Left lobe of liver (tissue), 2 donors: ENCODE results near the gene ELOVL4. TPM values are rescaled to one million over a fixed set of nuclear protein-coding genes. Genes with fewer than 3 reads are reported as not detected.
A peak's percentile ranks its signal among the peaks of the same experiment; 100 is the strongest.

Experiments
- ATAC-seq: fragments of 200-7000 bp; cut with Tn5 transposase; one replicate; pipeline ENCODE4 v1.9.1; 2020; ENCODE audit warnings: mild to moderate bottlenecking, moderate library complexity
- DNase-seq: peaks from one replicate; pipeline ENCODE4 v3.0.0-alpha.2; 2020; ENCODE audit warnings: low spot score
- total RNA-seq: library from RNA; stranded (reverse); gene quantifications from one replicate; pipeline ENCODE4 v1.2.1, GENCODE V29; 2021
- donor health status: DM: no; HTN: no; CAD: no; lungs with moderate emphysema.
- donor health status: DM: no; HTN: yes; CAD: no.

The ELOVL4 gene
- total RNA-seq = not detected

DNA sequence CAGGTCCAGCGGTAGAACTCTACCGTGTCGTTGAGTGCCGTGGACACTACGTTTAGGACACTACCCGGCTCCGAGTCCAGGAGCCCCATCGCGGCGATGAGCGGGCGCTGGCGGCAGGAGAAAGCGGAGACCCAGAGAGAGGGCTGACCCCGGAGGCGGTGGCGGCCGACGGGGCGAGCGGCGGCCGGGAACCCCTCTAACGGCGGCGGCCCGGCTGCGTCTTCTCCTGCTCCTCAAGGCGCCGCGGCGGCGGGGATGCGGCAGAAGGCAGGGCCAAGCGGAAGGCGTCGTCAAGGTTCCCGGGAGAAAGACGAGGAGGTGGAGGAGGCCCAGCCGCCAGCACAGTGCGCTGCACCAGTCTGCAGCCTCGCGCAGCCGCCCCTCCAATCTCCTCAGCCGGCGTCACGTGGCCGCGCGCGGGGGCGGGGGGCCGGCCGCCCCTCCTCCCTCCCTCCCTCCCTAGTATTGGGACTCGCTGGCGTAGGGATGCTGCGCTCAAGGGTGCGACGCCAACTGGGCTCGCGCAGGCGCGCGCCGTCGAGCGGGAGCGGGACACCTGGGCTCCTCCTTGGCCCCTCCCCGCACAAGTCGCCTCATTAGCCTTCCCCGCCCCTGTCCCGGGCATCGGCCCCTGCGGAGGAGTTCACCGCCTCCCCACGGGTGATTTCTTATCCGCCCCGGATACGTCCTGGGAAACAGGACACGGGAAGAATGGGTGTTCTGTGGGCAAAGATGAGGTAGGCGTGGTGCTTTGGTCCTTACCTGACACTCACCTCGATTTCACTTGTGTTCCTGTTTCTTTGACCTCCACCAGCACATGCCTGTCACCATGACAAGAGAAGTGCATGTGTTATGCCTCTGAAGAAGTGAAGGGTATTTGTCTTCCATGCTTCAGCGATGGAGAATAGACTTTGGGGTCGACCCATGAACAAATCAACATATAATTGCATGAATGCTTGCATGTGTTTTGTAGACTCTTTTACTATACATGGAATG, at the start of gene ELOVL4:
Gene ELOVL4 (minus strand): TSS at position 363 of the 996 bp plus-strand sequence. CDS start 274 bp downstream, at position 89.
- no peak for DNase-seq
- ATAC-seq = peak; percentile 51

GRCh38 chr6:79993911-79994309, 46.6 kb upstream of the ELOVL4 start:
- ATAC-seq = no peak
- no peak for DNase-seq

DNA sequence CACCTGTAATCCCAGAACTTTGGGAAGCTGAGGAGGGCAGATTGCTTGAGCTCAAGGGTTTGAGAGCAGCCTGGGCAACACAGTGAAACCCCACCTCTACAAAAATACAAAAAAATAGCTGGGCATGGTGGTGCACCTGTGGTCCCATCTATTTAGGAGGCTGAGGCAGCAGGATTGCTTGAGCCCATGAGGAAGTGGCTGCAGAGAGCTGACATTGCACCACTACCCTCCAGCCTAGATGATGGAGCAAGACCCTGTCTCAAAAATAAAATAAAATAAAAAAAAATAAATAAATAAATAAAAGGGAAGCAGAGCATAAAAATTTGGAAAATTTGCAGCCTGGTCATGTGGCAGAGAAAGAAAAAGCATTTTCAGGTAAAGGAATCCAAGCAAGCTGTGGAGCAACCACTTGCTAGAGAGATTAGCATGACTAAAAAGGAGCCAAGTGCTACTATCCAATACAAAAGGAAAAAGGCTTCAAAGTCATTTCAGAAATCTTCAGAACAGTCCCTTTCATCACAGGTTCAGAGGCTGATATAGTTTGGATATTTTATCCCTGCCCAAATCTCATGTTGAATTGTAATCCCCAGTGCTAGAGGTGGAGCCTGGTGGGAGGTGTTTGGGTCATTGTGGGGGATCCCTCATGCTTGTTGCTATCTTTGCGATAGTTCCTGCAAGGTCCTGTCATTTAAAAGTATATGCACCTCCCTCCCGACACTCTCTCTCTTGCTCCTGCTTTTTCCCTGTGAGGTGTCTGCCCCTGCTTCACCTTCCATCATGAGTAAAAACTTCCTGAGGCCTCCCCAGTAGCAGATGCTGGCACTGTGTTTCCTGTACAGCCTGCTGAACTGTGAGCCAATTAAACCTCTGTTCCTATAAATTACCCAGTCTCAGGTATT, 45.9 kb upstream of the ELOVL4 start:
- ATAC-seq (no peak), DNase-seq (no peak)

DNA sequence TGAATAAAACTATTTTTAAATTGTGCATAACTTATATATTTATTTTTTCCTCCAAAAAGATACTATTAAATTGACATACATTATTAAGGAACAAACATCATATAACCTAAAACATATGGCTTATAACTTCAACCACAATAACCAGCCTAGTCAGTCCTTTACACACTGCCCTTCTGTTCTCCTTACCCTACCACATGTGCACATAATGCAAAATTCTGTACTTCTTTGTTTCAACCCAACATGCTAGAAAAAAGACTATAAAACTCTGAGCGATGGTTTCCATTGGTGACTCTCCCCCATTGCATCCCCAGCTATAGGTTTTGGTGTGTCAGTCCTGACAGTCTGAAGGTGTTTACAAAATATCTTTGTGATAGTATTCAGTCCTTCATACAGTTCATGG, 42.3 kb upstream of the ELOVL4 start:
- DNase-seq (no peak), ATAC-seq (no peak)

DNA sequence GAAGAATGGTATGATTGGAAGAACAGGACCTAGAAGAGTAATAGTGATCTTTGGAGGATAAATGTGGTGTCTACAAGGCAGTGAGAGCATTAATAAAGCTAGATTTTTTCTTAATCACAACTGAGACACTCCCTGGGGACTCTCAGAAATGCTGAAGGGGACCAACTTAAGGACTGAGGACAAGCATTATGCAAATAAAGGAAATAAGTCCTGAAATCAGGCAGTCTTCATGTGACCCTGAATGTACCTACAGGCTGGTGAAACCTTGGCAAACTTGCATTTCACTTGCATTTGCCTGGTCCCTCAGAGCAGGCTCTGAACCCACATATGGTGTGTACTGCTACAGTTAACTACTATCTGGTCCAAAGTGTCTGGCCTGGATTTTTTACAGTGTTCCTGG, 37.8 kb upstream of the ELOVL4 start:
- ATAC-seq = no peak
- DNase-seq = no peak

DNA sequence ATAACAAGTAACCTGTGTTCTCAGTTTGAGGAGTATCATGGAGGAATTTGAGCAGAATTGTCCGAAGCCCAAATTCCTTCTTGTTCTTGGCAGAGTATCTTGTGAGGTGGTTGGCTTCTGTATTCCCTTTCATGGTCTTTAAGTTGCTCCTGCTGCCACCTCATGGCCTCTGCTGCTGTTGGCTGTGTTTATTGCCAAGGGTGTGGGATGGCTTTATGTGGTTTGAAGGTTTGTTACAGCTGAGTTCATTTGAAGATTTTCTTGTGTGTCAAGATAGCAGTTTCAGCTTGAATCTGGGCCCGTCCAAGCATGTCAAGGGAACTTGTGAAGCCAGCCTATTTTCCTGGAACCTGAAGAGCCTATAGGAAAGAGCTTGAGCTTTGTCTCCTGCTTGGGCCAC, 36.9 kb upstream of the ELOVL4 start:
- DNase-seq (no peak), ATAC-seq (peak; percentile 70)

DNA sequence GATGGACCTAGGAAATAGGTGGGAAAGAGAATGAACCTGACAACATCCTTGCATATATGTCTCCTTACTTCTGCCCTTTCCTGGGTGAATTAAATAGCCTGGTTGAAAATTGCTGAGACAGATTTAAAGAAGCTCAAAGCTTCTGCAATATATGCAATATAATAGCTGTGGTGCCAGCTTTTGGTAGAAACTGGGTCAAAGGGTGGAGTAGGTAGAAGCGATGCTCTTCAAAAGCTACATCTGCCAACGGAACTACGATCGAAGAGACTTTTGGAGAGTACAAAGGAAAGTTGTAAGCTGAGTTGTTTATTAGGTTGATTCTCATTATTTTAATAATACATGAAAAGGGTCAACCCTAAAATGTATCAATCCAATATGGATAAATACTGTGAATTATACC, 34.3 kb upstream of the ELOVL4 start:
- no peak for ATAC-seq

DNA sequence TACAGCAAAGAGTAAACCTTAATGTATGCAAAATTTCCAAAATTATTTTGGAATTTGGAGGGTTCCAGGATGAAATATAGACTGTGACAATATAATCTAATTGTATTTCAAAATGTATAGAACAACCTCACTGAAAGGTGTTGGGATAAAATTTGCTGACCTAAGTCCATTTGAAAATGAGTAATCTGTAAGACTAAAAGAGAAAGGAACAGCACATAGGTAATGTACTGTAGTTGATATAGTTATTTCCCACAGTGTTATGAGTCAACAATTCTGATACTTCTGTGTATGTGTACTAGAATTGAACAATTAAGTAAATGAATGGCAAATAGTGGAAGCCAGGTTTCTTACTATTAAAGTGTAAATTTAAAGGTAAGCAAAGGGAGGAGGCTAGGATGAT, 23.8 kb upstream of the ELOVL4 start:
- no peak for ATAC-seq
- DNase-seq = no peak

More for the DNA sequence above, 34.3 kb upstream of the ELOVL4 start:
- DNase-seq = no peak

- DNase-seq = no peak
Measured at GRCh38 chr6:79969784-79970183, 22.4 kb upstream of the ELOVL4 start.

GRCh38 chr6:79967178-79967577, 19.8 kb upstream of the ELOVL4 start:
- DNase-seq (no peak), ATAC-seq (no peak)

More at GRCh38 chr6:79969784-79970183, 22.4 kb upstream of the ELOVL4 start:
- ATAC-seq = no peak

- DNase-seq (no peak), ATAC-seq (no peak)
Measured at GRCh38 chr6:79964607-79965081, 17.3 kb upstream of the ELOVL4 start.

DNA sequence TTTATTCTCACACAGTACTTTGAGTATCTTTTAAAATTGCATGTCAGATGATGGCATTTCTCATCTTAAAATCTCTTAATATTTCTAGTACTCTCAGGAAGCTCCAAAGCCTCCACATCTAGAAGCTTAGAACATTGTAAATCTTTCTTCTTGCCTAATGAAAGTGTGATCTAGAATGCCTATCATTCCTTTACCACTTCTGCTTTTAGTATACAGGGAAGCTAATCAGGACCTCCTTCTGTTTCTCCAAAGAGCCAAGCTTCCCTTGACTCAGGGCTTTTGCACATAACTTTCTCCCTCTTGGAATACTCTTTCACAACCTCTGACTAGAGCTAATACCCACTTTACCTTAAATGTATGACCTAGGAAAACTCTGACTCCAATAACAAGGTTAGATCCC, 7.5 kb upstream of the ELOVL4 start:
- DNase-seq = no peak
- ATAC-seq = no peak

GRCh38 chr6:79949233-79949632, 1.9 kb upstream of the ELOVL4 start:
- DNase-seq (no peak), ATAC-seq (peak; percentile 87)

- no peak for DNase-seq
- peak; percentile 34 for ATAC-seq
Measured at GRCh38 chr6:79946272-79947190, 822 bp downstream of the ELOVL4 start.

- DNase-seq (no peak), ATAC-seq (no peak)
Measured at GRCh38 chr6:79943133-79943532, 4.2 kb downstream of the ELOVL4 start.

DNA sequence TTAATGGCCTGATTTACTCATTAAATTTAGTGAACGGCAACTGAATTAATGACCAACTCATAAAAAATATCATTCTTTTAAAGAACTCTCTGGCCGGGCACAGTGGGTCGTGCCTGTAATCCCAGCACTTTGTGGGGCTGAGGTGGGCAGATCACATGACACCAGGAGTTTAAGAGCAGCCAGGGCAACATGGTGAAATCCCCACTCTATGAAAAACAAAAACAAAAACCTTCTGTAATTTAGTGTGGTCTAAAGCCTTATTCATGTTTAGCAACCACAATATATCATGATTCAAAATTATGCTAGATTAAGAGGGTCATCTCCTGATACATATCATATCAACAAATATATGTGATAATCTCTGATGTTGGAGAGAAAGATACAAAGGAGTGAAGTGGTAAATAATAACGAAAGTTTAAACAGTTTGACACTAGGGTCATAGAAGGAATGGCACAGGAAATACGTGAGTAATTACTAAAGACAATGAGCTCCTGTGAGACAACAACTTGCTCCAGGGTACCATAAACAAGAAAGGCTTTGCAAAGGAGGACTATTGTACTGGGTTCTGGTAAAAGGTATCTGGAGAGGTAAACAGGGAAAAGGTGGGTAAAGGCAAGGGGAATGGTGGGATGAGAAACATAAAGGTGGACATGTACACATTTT, 5.7 kb downstream of the ELOVL4 start:
- DNase-seq (no peak), ATAC-seq (no peak)

- ATAC-seq (no peak), DNase-seq (no peak)
Measured at GRCh38 chr6:79928478-79928998, 18.8 kb downstream of the ELOVL4 start.

DNA sequence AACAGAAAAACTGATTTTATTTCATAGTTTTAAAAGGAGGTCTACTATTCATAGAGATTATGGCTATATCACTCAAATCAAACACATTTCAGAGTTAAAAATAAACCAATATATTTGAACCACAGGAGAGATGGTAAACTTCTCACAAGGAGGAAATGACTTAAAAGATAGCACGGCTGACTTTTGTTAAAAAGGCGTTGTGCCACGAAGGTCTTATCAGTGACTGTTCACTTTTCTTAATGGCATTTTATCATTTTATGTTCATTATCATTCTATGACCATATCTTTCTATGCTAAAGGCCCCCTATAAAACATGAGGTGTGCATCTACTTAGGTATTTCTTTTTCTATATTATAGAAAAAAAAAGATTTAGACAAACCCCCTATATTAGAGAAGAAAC, 19.6 kb downstream of the ELOVL4 start:
- no peak for ATAC-seq
- no peak for DNase-seq

DNA sequence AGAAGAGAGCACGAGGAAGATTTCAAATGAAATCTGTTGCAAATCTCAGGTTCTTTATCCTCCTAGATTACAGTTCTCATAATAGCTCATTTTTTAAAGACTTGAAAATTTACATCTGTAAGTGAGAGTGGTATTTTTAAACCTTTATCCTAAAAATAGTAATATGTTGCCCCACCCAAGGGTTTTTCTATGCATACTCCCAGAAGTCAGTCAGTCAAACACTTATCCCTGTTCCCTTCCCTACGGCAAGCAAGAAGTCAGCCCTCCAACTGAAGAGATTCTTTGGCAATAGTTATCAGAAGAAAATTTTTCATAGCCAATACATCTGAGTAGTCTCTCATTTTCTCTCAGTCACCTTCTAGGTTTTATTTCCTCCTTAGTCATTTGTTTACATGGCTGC, 24.1 kb downstream of the ELOVL4 start:
- ATAC-seq (no peak), DNase-seq (no peak)

DNA sequence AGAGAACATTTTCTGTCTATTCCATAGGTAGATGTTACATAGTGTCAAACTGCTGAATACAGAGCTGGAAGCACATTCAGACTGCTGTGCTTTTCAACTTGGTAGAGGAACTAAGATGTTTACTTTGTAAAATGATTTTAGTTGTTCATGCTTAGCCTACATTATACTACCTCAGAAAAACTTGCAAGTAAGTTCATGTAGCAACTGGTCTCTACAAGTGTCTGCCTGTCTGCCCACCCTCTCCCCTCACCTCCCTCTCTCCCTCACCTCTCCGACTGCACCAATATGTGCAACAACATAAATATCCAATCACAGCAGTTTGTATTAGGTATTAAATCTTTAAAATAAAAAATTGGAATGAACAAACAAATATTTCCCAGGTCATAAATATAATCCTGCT, 25.3 kb downstream of the ELOVL4 start:
- ATAC-seq = no peak
- DNase-seq = no peak
